Small intestine (tissue), 7 donors: Measurements from ENCODE around the gene PRR14L. TPM values are rescaled to one million over a fixed set of nuclear protein-coding genes. Genes with fewer than 3 reads are reported as not detected.

Experiments used
- DNase-seq, 2 donors: peaks; one replicate each; pipeline versions ENCODE4 v3.0.0 to v3.0.0-alpha.2; 2013
- FAIRE-seq: peaks from 2 replicates; lab custom pipeline; 2012; peaks lifted over from hg19 to GRCh38; lab: Jason Lieb, UNC
- H3K27ac ChIP-seq, 3 donors: one replicate each; pipeline ENCODE4 v1.5.1; 2013; ENCODE audit warnings: low read length in 2 of 3, mild to moderate bottlenecking in 2 of 3, control low read depth in 1 of 3, inconsistent platforms in 1 of 3, low read depth in 1 of 3, moderate library complexity in 1 of 3
- H3K27me3 ChIP-seq, 3 donors: one replicate each; pipeline ENCODE4 v1.6.1; 2013; ENCODE audit warnings: low read length in 3 of 3, inconsistent platforms in 1 of 3; ENCODE audit not compliant: control insufficient read depth in 3 of 3, insufficient read depth in 3 of 3
- H3K36me3 ChIP-seq, 3 donors: one replicate each; pipeline ENCODE4 v1.6.1; 2013; ENCODE audit warnings: low read length in 3 of 3, inconsistent platforms in 1 of 3, low read depth in 1 of 3, mild to moderate bottlenecking in 1 of 3, moderate library complexity in 1 of 3; ENCODE audit not compliant: control insufficient read depth in 3 of 3, insufficient read depth in 2 of 3
- H3K4me1 ChIP-seq, 3 donors: one replicate each; pipeline ENCODE4 v1.6.1; 2013; ENCODE audit warnings: low read length in 2 of 3, inconsistent platforms in 1 of 3, low read depth in 1 of 3, mild to moderate bottlenecking in 1 of 3, moderate library complexity in 1 of 3; ENCODE audit not compliant: control insufficient read depth in 3 of 3, insufficient read depth in 2 of 3
- H3K4me3 ChIP-seq, 3 donors: one replicate each; pipeline ENCODE4 v1.5.1; 2013; ENCODE audit warnings: low read length in 3 of 3, control low read depth in 1 of 3, inconsistent platforms in 1 of 3, low read depth in 1 of 3, mild to moderate bottlenecking in 1 of 3, moderate library complexity in 1 of 3
- H3K9me3 ChIP-seq, 2 donors: one replicate each; pipeline ENCODE4 v1.6.1; 2013; ENCODE audit warnings: low read depth in 1 of 2, low read length in 1 of 2; ENCODE audit not compliant: control insufficient read depth in 2 of 2, insufficient read depth in 1 of 2
- WGBS, 3 donors: extraction: QIAGEN DNeasy Blood & Tissue Kit; methylation state at CpG; one replicate each; pipeline ENCODE4 v1.1.7; 2013; 5-methylcytosine and 5-hydroxymethylcytosine counted together
- polyA plus RNA-seq, 4 donors: library from polyadenylated mRNA; stranded (reverse) in 3 of 4; unstranded in 1 of 4; fragments of 200-250 nt in 3 of 4; fragments of 120-200 nt in 1 of 4; gene quantifications; one replicate each; pipeline versions ENCODE4 v1.2.1 to v1.2.3, GENCODE V29; 2013
- donor health status: healthy with polysubstance abuse.
- donor health status: control.
- donor health status: control.
- donor health status: Bipolar disorder and iron deficiency.
- donor health status: healthy.

PRR14L gene
- polyA plus RNA-seq, 4 donors: 6.2 to 25.5 (median 9.3) TPM

DNA sequence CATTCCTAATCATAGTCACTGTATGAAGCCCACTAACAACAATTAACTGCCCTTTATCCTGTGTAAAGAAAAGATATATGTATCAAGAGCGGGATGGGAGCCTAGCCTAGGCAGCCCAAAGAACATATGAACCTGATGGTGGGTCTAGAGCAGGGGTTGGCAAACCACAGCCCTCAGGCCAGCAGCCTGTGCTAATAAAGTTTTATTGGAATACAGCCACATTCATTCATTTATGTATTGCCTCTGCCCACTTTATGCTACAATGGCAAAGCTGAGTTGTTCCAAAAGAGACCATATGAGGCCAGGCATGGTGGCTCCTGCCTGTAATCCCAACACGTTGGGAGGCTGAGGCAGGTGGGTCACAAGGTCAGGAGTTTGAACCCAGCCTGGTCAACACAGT lies 13.5 kb downstream of the PRR14L start:
- no peak overlapping the region for H3K27ac ChIP-seq
- no peaks in the 10 kb centered on the region for H3K9me3 ChIP-seq
- no peaks in the 10 kb centered on the region for H3K27me3 ChIP-seq
- H3K4me3 ChIP-seq: no peak overlapping the region
- H3K4me1 ChIP-seq: peaks cover 0 to 6% (median 4%) of the 10 kb centered on the region in 3 donors
- no peak for FAIRE-seq
- DNase-seq: no peak
- peaks cover 6 to 43% (median 11%) of the 10 kb centered on the region in 3 donors for H3K36me3 ChIP-seq
- 83 to 89% (median 85%) methylated on average over 2 of the region's 2 CpGs for WGBS, 3 donors

DNA sequence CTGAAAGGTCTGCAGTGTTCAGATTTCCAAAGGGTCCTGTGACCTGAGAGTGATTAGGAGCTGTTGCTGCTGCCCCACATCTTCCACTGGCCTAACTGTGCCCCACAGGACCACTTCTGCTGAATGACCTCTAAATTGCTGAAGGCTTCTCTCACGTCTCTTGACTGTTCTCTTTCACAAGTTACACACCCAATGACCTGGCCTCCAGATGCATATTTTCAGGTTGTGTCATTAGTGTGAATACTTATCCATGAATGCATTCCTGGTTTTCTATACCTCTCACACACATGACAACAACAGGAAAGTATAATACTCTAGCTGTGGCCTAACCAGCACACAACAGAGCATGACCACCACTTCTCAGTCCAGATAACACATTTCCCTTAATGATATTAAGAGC lies 15.4 kb downstream of the PRR14L start:
- Histone ChIP-seq H3K4me1 (peaks cover 0 to 6% (median 4%) of the 10 kb centered on the region in 3 donors), H3K9me3 (no peaks in the 10 kb centered on the region), H3K27ac (no peak overlapping the region), H3K36me3 (peaks cover 6 to 33% (median 10%) of the 10 kb centered on the region in 3 donors), H3K27me3 (no peaks in the 10 kb centered on the region), H3K4me3 (no peak overlapping the region)
- FAIRE-seq (no peak), DNase-seq (peak in 1 of 2 donors; percentile 33)
- 61 to 94% (median 89%) methylated on average over 1 of the region's 1 CpG for WGBS, 3 donors

DNA sequence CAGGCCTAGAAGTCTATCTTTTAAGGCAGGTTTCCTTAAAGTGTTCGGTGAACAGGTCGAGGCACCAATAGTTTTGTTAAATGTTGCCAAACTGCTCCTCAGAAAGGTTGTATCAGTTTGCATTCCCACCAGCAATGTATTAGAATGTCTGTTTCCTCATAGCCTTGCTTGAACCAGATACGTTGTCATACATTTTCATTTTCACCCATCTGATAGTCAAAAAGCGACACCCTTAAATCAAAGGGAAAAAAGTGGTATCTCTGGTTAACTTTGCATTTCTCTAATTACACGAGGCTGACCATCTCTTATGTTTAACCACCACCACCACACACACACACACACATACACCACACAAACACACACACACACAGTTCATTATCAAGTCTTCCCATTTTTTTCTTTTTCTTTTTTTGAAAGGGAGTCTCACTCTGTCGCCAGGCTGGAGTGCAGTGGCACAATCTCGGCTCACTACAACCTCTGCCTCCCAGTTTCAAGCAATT lies 16.3 kb downstream of the PRR14L start:
- 81 to 90% (median 87%) methylated on average over 7 of the region's 7 CpGs for WGBS, 3 donors
- no peak for DNase-seq

DNA sequence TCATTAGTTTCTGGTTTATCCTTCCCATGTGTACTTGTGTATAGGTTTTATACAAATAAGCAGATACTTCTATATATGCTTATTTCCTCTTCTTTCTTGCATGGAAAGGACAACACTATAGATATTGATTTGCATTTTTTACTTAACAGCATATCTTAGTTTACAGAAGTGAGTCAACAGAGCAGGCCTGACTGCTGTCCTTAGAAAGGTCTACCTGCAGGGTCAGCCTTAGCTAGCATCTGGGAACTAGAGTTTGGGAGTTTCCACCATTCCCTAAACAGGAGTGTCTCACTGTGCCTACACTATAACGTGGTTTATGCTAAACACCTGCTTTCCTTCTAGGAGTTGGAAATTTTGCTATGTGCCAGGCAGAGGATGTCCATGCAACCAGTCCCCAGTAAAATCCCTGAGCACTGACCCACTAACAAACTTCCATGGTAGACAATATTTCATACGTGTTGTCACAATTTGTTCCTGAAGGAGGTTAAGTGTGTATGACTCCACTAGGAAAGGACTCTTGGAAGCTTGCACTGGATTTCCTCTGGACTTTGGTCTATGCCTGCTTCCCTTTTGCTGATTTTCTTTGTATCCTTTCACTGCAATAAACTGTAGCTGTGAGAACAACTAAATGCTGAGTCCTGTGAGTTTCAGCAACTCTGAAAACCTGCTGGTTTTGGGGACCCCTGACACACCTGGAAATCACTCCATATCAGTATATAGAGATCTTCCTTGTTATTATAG lies 17.7 kb downstream of the PRR14L start:
- peak overlapping the region; percentile 48 to 69 (median 55) for H3K27ac ChIP-seq
- no peaks in the 10 kb centered on the region for H3K27me3 ChIP-seq
- 36 to 55% (median 42%) methylated on average over 2 of the region's 2 CpGs for WGBS, 3 donors
- peaks cover 0 to 6% (median 4%) of the 10 kb centered on the region in 3 donors for H3K4me1 ChIP-seq
- no peaks in the 10 kb centered on the region for H3K9me3 ChIP-seq
- peak; percentile 70 to 88 for DNase-seq
- H3K36me3 ChIP-seq: peaks cover 3 to 31% (median 3%) of the 10 kb centered on the region in 3 donors
- no peak overlapping the region for H3K4me3 ChIP-seq
- no peak for FAIRE-seq

More for the DNA sequence above, 16.3 kb downstream of the PRR14L start:
- Histone ChIP-seq H3K27ac (no peak overlapping the region), H3K27me3 (no peaks in the 10 kb centered on the region), H3K4me1 (peaks cover 0 to 6% (median 4%) of the 10 kb centered on the region in 3 donors), H3K9me3 (no peaks in the 10 kb centered on the region), H3K36me3 (peaks cover 6 to 36% (median 6%) of the 10 kb centered on the region in 3 donors), H3K4me3 (no peak overlapping the region)
- FAIRE-seq: no peak

DNA sequence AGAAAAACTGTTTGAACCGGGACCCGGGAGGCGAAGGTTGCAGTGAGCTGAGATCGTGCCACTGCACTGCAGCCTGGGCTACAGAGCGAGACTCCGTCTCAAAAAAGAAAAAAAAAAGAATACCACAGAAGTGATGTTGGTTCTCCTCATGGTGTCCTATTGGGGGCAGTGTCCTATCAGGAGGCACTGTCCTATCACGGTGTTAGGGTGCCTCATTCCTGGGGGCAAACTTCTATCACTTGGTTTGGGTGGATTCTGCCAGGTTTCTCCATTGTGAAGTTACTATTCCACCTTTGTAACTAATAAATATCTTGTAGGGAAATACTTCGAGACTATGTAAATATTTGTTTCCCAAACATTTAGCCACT lies 19.6 kb downstream of the PRR14L start:
- FAIRE-seq: no peak
- peaks cover 0 to 6% (median 4%) of the 10 kb centered on the region in 3 donors for H3K4me1 ChIP-seq
- no peak for DNase-seq
- H3K36me3 ChIP-seq: peaks cover 3 to 31% (median 3%) of the 10 kb centered on the region in 3 donors
- no peak overlapping the region for H3K4me3 ChIP-seq
- no peak overlapping the region for H3K27ac ChIP-seq
- no peaks in the 10 kb centered on the region for H3K9me3 ChIP-seq
- H3K27me3 ChIP-seq: no peaks in the 10 kb centered on the region
- 83 to 85% (median 84%) methylated on average over 8 of the region's 8 CpGs for WGBS, 3 donors

DNA sequence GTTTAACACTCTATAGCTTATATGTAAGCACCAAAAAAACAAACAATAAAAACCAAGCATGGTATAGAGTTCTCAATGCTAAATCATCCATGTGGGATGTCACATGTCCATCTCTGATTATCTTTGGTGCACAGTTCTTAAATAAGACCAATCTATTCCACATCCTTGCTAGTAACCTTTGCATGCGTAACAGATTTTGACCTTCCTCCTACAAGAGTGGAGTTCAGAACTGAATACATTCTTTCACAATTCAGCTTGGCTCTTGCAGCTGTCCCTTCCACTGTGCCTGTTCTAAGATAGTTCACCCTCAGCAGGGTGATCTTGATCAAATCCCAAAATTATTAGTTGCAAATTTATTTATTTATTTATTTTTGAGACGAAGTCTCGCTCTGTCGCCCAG lies 21.1 kb downstream of the PRR14L start:
- Histone ChIP-seq H3K27ac (no peak overlapping the region), H3K9me3 (no peaks in the 10 kb centered on the region), H3K36me3 (peaks cover 3 to 35% (median 5%) of the 10 kb centered on the region in 3 donors), H3K4me3 (no peak overlapping the region), H3K27me3 (no peaks in the 10 kb centered on the region), H3K4me1 (peaks cover 0 to 6% (median 4%) of the 10 kb centered on the region in 3 donors)
- 92 to 99% (median 96%) methylated on average over 4 of the region's 4 CpGs for WGBS, 3 donors
- FAIRE-seq (no peak), DNase-seq (no peak)

DNA sequence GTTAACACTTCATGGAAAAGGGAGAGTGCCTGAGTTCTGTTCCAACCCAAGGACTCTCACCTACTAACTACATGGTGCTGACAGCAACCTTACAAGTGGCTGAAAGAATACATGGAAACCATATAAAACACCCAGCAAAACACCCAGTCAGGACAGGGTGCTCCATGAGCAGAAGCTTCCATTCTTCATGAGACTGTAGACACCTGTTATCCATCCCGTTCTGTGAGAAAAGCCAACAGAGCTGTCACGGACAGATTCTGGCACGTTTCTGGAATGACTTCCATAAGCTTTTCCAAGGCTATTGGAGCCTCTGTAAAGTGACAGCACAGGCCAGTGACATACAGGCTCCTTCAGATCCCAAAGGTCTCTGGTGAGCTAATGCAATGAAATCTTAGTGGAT lies 23.2 kb downstream of the PRR14L start:
- H3K27me3 ChIP-seq: no peaks in the 10 kb centered on the region
- no peak for DNase-seq

DNA sequence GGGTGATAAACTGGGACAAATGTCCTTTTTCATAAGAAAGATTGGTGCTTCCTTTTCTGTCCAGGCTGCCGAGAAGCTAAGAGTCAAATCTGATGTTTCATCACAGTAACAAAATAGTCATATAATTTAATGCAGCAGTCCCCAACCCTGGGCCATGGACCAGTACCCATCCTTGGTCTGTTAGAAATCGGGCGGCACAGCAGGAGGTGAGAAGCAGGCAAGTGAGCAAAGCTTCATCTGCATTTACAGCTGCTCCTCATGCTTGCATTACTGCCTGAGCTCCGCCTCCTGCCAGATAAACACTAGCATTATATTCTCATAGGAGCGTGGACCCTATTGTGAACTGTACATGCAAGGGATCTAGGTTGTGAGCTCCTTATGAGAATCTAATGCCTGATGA lies 26.2 kb downstream of the PRR14L start:
- Histone ChIP-seq H3K9me3 (no peaks in the 10 kb centered on the region), H3K27ac (no peak overlapping the region), H3K4me1 (no peaks in the 10 kb centered on the region), H3K27me3 (no peaks in the 10 kb centered on the region), H3K4me3 (no peak overlapping the region), H3K36me3 (peaks cover 3 to 53% (median 10%) of the 10 kb centered on the region in 3 donors)
- WGBS, 3 donors: 92 to 94% (median 92%) methylated on average over 5 of the region's 5 CpGs
- DNase-seq: no peak
- no peak for FAIRE-seq

More for the DNA sequence above, 23.2 kb downstream of the PRR14L start:
- peaks cover 0 to 42% (median 10%) of the 10 kb centered on the region in 3 donors for H3K36me3 ChIP-seq
- FAIRE-seq: no peak
- no peaks in the 10 kb centered on the region for H3K4me1 ChIP-seq
- H3K9me3 ChIP-seq: no peaks in the 10 kb centered on the region
- H3K27ac ChIP-seq: no peak overlapping the region
- H3K4me3 ChIP-seq: no peak overlapping the region
- WGBS, 3 donors: 81 to 88% (median 82%) methylated on average over 3 of the region's 3 CpGs
